Activated T-cell treated with anti-CD3 and anti-CD28 coated beads, Interleukin-2, amount 50 U/mL, for 4 hours (primary cell): ENCODE results near the gene SEPTIN8. TPM values are rescaled to one million over a fixed set of nuclear protein-coding genes. Genes with fewer than 3 reads are reported as not detected.

Source experiments
- ATAC-seq, 2 donors: fragments of 200-7000 bp; cut with Tn5 transposase; one replicate each; pipeline ENCODE4 v1.10.0; 2021
- DNase-seq: peaks from one replicate; pipeline ENCODE4 v3.0.0-alpha.2; 2020
- H3K27me3 Mint-ChIP-seq: one replicate; pipeline ENCODE4 v1.8.0; 2021; ENCODE audit warnings: low read depth, mixed read lengths
- H3K36me3 Mint-ChIP-seq: one replicate; pipeline ENCODE4 v1.8.0; 2022; ENCODE audit warnings: mixed read lengths; ENCODE audit not compliant: insufficient read depth
- H3K4me1 Mint-ChIP-seq: one replicate; pipeline ENCODE4 v1.8.0; 2021; ENCODE audit warnings: low read depth, mixed read lengths
- H3K4me3 Mint-ChIP-seq: one replicate; pipeline ENCODE4 v1.8.0; 2021; ENCODE audit warnings: mild to moderate bottlenecking, moderate library complexity, mixed read lengths
- H3K9me3 Mint-ChIP-seq: one replicate; pipeline ENCODE4 v1.8.0; 2021; ENCODE audit warnings: mixed read lengths
- total RNA-seq, 3 donors: library from RNA; stranded (reverse); gene quantifications; one replicate each; pipeline ENCODE4 v1.2.1, GENCODE V29; 2021

SEPTIN8 gene, protein sequence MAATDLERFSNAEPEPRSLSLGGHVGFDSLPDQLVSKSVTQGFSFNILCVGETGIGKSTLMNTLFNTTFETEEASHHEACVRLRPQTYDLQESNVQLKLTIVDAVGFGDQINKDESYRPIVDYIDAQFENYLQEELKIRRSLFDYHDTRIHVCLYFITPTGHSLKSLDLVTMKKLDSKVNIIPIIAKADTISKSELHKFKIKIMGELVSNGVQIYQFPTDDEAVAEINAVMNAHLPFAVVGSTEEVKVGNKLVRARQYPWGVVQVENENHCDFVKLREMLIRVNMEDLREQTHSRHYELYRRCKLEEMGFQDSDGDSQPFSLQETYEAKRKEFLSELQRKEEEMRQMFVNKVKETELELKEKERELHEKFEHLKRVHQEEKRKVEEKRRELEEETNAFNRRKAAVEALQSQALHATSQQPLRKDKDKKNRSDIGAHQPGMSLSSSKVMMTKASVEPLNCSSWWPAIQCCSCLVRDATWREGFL
- total RNA-seq, result 10 to 100 TPM; 12.8 to 18.2 (median 13.7) TPM

DNA sequence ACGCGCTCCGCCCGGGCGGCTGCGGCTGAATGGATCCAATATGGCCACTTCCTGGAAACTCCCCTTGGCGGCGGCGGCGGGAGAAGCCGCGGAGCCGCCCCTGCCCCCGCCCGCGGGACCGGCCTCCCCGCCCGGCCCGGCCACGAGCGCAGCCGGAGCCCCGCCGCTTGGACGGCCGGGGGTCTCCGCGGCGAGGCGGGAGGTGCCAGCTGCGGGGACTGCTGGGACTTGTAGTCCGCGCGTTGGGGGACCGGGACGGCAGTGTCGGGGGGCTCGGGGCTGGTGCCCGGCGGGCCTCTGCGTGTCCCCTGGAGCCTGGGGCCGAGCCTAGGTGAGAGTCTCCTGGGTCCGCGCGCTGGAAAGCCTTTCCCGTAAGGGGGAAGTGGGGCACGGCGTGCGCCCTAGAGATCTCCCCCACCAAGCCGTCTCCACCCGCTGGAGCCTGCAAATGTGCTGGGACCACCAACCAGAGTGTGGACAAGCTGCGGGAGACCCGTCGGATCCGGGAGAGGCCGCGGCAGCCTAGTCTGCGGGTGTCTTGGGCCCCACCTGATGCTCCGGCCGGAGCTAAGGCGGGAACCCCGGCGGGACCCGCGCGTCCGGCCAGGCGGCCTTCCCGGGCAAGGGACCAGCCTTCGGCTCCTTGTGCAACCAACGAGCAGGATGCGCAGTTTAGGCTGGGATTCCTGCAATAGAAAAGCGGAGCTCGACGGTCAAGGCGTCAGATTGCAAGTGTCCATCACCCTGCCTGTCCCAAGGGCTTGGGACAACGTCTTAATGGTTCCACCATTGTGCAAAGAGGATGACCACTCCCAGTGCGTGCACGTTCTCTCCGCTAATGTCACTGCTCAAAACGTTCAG, at the start of gene SEPTIN8:
TSS of gene SEPTIN8 (minus strand) at position 31 of the 861 bp plus-strand sequence. CDS start 102 bp downstream, outside the sequence.
- peak; percentile 72 to 74 for ATAC-seq
- Mint-ChIP-seq H3K4me1 (peaks cover 24% of the 10 kb centered on the region), H3K27me3 (peaks cover 18% of the 10 kb centered on the region), H3K4me3 (peak within 1 kb of the TSS; percentile 78), H3K36me3 (no peaks in the 10 kb centered on the region), H3K9me3 (no peaks in the 10 kb centered on the region)
- peak; percentile 15 for DNase-seq

GRCh38 chr5:132826424-132827082, 49.5 kb upstream of the SEPTIN8 start:
- ATAC-seq, result no peak
- Mint-ChIP-seq H3K4me3 (peak overlapping the region; percentile 4), H3K36me3 (no peaks in the 10 kb centered on the region), H3K4me1 (peaks cover 10% of the 10 kb centered on the region), H3K9me3 (no peaks in the 10 kb centered on the region), H3K27me3 (peaks cover 62% of the 10 kb centered on the region)
- DNase-seq, result no peak

GRCh38 chr5:132825834-132826391, 48.9 kb upstream of the SEPTIN8 start:
- Mint-ChIP-seq H3K4me1 (peaks cover 6% of the 10 kb centered on the region), H3K9me3 (no peaks in the 10 kb centered on the region), H3K27me3 (peaks cover 56% of the 10 kb centered on the region), H3K4me3 (no peak overlapping the region), H3K36me3 (no peaks in the 10 kb centered on the region)
- ATAC-seq (peak; percentile 26 to 33), DNase-seq (no peak)

DNA sequence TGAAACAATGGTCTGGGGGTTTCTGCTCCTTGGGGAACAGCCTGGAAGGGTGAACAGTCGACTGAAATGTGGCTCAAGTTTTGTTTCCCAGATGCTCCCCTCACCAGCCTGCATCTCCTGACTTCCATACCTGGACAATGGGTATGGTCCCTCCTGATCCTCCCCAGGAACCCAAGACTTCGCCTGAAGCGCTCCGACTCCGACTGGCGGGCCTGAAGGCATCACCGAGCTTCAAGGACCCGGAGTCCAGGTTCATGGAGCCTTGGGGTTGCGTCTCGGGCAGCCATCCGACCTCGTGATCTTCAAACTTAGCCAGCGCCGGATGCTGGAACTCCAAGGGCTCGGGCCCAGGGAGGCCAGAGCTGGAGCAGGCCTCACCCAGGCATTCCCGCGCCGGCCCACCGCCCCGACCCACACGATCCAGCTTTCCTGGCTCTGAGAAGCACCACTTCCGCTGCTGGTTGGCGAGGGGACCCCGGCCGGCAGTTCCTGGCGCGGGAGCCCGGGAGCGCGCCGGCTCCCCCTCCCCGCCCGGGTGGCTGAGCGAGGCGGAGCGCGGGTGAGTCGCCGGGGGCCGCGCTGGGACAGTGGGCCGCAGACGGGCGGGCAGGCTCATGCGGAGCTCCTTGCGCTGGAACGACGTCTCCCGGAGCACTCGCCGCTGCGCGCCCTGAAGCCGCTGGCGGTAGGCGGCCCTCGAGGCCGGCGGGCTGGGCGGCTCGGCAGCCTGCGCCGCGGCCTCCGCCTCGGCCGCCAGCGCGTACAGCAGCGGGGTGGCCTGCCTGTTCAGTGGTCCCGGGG, 48.2 kb upstream of the SEPTIN8 start:
- peaks cover 6% of the 10 kb centered on the region for H3K4me1 Mint-ChIP-seq
- H3K27me3 Mint-ChIP-seq, result peaks cover 56% of the 10 kb centered on the region
- no peaks in the 10 kb centered on the region for H3K36me3 Mint-ChIP-seq
- ATAC-seq, result peak; percentile 7 to 15
- no peak overlapping the region for H3K4me3 Mint-ChIP-seq
- no peaks in the 10 kb centered on the region for H3K9me3 Mint-ChIP-seq
- no peak for DNase-seq

DNA sequence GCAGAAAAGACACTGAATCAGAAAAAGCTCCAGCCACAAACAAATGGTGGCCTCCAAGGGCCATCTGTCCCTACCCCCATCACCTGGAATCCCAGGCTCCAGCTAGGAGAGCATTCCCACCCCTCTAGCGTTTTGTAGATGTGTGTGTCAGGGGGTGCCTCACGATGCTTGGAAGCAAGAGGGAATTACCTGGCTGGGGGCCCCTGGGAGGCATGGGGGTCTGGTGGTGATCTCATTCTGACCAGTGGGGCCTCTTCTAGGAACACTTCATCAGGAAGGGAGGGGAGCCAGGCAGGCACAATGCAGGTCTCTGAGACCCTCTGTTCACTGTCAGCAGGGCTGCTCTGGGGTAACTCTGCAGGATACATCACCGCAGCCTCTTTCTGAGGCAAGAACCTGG, 47.4 kb upstream of the SEPTIN8 start:
- no peak overlapping the region for H3K4me3 Mint-ChIP-seq

GRCh38 chr5:132823481-132824050, 46.5 kb upstream of the SEPTIN8 start:
- ATAC-seq (no peak), DNase-seq (no peak)
- peaks cover 9% of the 10 kb centered on the region for H3K4me1 Mint-ChIP-seq
- no peaks in the 10 kb centered on the region for H3K9me3 Mint-ChIP-seq
- H3K4me3 Mint-ChIP-seq, result no peak overlapping the region
- peaks cover 54% of the 10 kb centered on the region for H3K27me3 Mint-ChIP-seq
- no peaks in the 10 kb centered on the region for H3K36me3 Mint-ChIP-seq

More for the DNA sequence above, 47.4 kb upstream of the SEPTIN8 start:
- H3K27me3 Mint-ChIP-seq, result peaks cover 54% of the 10 kb centered on the region
- no peak for DNase-seq
- H3K9me3 Mint-ChIP-seq, result no peaks in the 10 kb centered on the region
- peaks cover 9% of the 10 kb centered on the region for H3K4me1 Mint-ChIP-seq
- no peaks in the 10 kb centered on the region for H3K36me3 Mint-ChIP-seq
- no peak for ATAC-seq

DNA sequence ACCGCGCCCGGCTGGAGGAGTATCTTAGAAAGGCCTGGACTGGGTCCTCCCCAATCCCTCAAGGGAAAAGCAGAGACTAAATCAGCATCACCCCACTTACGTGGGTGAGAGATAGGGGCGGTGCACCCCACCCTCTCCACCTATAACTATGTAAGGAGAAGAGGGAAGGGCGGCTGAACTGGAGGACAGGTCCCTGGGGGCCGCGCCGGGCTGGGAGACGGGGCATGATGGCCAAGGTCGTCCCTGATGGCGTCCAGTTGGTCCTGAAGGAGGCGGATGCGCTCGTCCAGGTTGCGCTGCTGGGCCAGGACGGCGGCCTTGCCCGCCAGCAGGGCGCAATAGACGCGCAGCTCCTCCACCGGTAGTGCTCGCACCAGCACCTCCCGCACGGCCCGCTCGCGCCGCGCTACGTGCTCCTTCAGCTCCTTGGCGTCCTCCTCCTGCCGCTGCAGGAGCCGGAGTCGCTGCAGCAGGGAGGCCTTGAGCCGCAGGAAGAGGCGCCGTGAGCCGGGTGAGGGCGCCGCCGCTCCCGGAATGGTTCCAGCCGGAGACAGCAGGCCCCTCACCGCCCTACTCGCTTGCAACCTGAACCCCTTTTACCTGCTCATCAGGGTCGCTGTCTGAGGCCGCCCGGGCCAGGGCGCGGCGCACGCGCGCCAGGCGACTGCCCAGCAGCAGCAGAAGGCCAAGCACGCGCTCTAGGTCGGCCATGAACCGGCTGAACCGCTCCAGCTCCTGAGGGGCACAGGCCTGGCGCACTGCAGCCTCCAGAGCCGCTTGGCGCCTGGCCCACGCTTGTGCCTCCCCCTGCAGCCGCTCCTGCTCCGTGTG, 45.8 kb upstream of the SEPTIN8 start:
- Mint-ChIP-seq H3K4me1 (peaks cover 9% of the 10 kb centered on the region), H3K27me3 (peaks cover 53% of the 10 kb centered on the region), H3K9me3 (no peaks in the 10 kb centered on the region), H3K4me3 (no peak overlapping the region), H3K36me3 (no peaks in the 10 kb centered on the region)
- DNase-seq (no peak), ATAC-seq (peak in 1 of 2 donors; percentile 16)

- no peak overlapping the region for H3K4me3 Mint-ChIP-seq
- H3K4me1 Mint-ChIP-seq, result peaks cover 9% of the 10 kb centered on the region
- H3K27me3 Mint-ChIP-seq, result peaks cover 42% of the 10 kb centered on the region
- ATAC-seq (no peak), DNase-seq (no peak)
- no peaks in the 10 kb centered on the region for H3K9me3 Mint-ChIP-seq
- H3K36me3 Mint-ChIP-seq, result no peaks in the 10 kb centered on the region
Observed at GRCh38 chr5:132821791-132822190, 44.8 kb upstream of the SEPTIN8 start.

GRCh38 chr5:132821350-132821749, 44.3 kb upstream of the SEPTIN8 start:
- peaks cover 37% of the 10 kb centered on the region for H3K27me3 Mint-ChIP-seq
- no peak for DNase-seq
- H3K4me3 Mint-ChIP-seq, result no peak overlapping the region
- no peak for ATAC-seq
- peaks cover 9% of the 10 kb centered on the region for H3K4me1 Mint-ChIP-seq
- no peaks in the 10 kb centered on the region for H3K9me3 Mint-ChIP-seq
- no peaks in the 10 kb centered on the region for H3K36me3 Mint-ChIP-seq

- peak; percentile 88 for DNase-seq
Observed at GRCh38 chr5:132820162-132820754, 43.2 kb upstream of the SEPTIN8 start.

DNA sequence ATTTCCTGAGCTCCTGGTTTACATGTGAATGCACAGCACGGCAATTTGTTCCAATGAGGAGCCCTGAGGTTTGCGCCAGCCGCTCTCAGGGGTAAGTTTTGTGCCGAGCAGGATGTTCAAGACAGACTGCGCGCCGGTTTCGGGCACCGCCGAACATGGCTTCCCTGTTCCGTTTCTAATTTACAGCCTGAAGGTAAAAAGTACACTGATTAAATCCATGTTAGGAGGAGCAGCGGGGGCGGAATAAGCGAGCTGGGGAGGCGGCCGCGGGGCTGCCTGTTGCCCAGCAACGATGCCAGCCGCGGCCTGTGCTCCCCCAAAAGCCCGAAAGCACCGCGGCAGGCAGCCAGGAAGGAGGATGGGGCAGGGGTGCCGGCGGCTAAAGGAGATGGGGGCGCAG, 42.4 kb upstream of the SEPTIN8 start:
- no peak for ATAC-seq
- Mint-ChIP-seq H3K36me3 (no peaks in the 10 kb centered on the region), H3K4me3 (peak overlapping the region; percentile 54), H3K4me1 (peaks cover 11% of the 10 kb centered on the region), H3K27me3 (peaks cover 30% of the 10 kb centered on the region), H3K9me3 (no peaks in the 10 kb centered on the region)
- DNase-seq, result no peak

More at GRCh38 chr5:132820162-132820754, 43.2 kb upstream of the SEPTIN8 start:
- Mint-ChIP-seq H3K9me3 (no peaks in the 10 kb centered on the region), H3K27me3 (peaks cover 33% of the 10 kb centered on the region), H3K36me3 (no peaks in the 10 kb centered on the region), H3K4me1 (peaks cover 9% of the 10 kb centered on the region), H3K4me3 (peak overlapping the region; percentile 37)
- ATAC-seq, result peak; percentile 83 to 87

DNA sequence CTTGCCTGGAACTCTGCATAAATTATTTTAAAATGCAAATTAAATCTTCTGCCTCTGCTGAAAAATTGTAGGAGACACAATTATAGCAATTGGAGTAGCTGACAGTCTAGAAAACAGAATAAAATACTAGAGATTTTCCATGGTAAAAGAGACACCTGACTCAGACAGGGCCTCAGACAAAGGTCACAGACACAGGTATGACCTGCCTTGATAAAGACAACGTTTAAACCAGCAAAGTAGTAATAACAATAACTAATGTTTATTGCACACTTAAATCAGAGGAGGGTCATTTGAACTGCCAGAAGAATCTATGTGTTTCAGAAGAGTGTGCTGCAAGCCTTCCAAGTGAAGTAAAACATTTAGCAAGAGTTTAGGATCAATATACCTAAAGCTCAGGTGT, 40.0 kb upstream of the SEPTIN8 start:
- Mint-ChIP-seq H3K27me3 (peaks cover 31% of the 10 kb centered on the region), H3K4me1 (peaks cover 20% of the 10 kb centered on the region), H3K4me3 (no peak overlapping the region), H3K36me3 (no peaks in the 10 kb centered on the region), H3K9me3 (no peaks in the 10 kb centered on the region)
- ATAC-seq (no peak), DNase-seq (no peak)
